ENCODE measurements around the gene IFT122.
"Not testable (repeated sequence)": the region's sequence is repeated elsewhere in the genome, so short reads cannot be mapped to it uniquely, and the experiment has no call there.

DNA sequence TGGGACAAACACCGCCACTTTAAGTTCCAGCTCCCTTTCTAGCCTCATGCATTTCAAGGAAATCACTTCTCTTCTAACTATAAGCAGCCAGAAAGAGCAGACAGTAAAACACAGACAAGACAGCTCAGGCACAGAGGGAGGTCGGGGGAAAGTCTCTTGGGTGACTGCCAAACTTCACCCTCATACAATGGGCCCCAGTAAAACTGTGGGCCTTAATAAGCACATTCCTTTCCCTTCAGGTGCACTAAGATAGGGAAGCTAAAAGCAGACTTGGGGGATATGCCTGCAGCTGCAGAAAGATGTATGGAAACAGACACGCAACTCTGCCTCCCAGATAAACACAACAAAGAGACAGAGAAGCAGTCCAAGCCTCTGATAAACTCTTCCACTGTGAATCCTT, 26.8 kb upstream of the IFT122 start:
- TF ChIP-seq CTCF, POLR2A (IDR thresholded peaks at IDR 0.05): not testable (repeated sequence)
